Eye (tissue), 1 donor: ENCODE data around the gene RDX.
"Not testable (repeated sequence)": the region's sequence is repeated elsewhere in the genome, so short reads cannot be mapped to it uniquely, and the experiment has no call there.

Experiments
- DNase-seq: peaks from one replicate; pipeline ENCODE4 v3.0.0-alpha.2; 2015

The RDX gene

GRCh38 chr11:110199184-110199981 lies 97.0 kb downstream of the RDX start:
- DNase-seq, result no peak

- no peak for DNase-seq
These were observed 98.2 kb downstream of the RDX start for GRCh38 chr11:110198031-110198729.

GRCh38 chr11:110196884-110197420 lies 99.5 kb downstream of the RDX start:
- DNase-seq, result no peak

GRCh38 chr11:110196241-110196754 lies 100.1 kb downstream of the RDX start:
- no peak for DNase-seq

GRCh38 chr11:110194211-110194766 lies 102.1 kb downstream of the RDX start:
- not testable (repeated sequence) for DNase-seq

- not testable (repeated sequence) for DNase-seq
These were observed 103.7 kb downstream of the RDX start for GRCh38 chr11:110192604-110193282.

GRCh38 chr11:110190885-110191284 lies 105.5 kb downstream of the RDX start:
- DNase-seq, result no peak

GRCh38 chr11:110187731-110188130 lies 108.7 kb downstream of the RDX start:
- no peak for DNase-seq

- DNase-seq, result no peak
These were observed 109.5 kb downstream of the RDX start for GRCh38 chr11:110186867-110187266.

- DNase-seq, result no peak
These were observed 110.0 kb downstream of the RDX start for GRCh38 chr11:110186456-110186855.

- DNase-seq, result no peak
These were observed 110.8 kb downstream of the RDX start for GRCh38 chr11:110185599-110185998.

GRCh38 chr11:110185121-110185591 lies 111.3 kb downstream of the RDX start:
- DNase-seq, result peak; percentile 30

- DNase-seq, result no peak
These were observed 112.0 kb downstream of the RDX start for GRCh38 chr11:110184456-110184855.

GRCh38 chr11:110182886-110183285 lies 113.5 kb downstream of the RDX start:
- DNase-seq, result no peak

GRCh38 chr11:110179064-110179463 lies 117.3 kb downstream of the RDX start:
- no peak for DNase-seq

- DNase-seq, result no peak
These were observed 119.3 kb downstream of the RDX start for GRCh38 chr11:110177086-110177456.

GRCh38 chr11:110176366-110177085 lies 119.9 kb downstream of the RDX start:
- DNase-seq, result no peak

GRCh38 chr11:110174645-110175310 lies 121.6 kb downstream of the RDX start:
- DNase-seq, result peak; percentile 33

GRCh38 chr11:110173811-110174644 lies 122.4 kb downstream of the RDX start:
- peak; percentile 90 for DNase-seq

GRCh38 chr11:110172468-110173065 lies 123.8 kb downstream of the RDX start:
- DNase-seq, result no peak
